OCI-LY3 (cell line): ENCODE data around the gene KLHDC7A.

Source experiments
- EZH2phosphoT487 ChIP-seq: fragments of 200-600 bp; shearing (Covaris generic); IDR thresholded peaks from 2 replicates; pipeline ENCODE4 v1.6.1; 2018; ENCODE audit warnings: antibody characterized with exemption, mixed run types, low read depth
- TF ChIP-seq, protein P1 (sequence below): fragments of 200-600, 300-600 bp; sonication (generic); IDR thresholded peaks from 2 replicates; pipeline ENCODE4 v1.5.1; 2014; ENCODE audit warnings: antibody characterized with exemption, low read length, low read depth

GRCh38 chr1:18486195-18486594 lies 5.5 kb downstream of the KLHDC7A start:
- TF ChIP-seq, protein P1, sequence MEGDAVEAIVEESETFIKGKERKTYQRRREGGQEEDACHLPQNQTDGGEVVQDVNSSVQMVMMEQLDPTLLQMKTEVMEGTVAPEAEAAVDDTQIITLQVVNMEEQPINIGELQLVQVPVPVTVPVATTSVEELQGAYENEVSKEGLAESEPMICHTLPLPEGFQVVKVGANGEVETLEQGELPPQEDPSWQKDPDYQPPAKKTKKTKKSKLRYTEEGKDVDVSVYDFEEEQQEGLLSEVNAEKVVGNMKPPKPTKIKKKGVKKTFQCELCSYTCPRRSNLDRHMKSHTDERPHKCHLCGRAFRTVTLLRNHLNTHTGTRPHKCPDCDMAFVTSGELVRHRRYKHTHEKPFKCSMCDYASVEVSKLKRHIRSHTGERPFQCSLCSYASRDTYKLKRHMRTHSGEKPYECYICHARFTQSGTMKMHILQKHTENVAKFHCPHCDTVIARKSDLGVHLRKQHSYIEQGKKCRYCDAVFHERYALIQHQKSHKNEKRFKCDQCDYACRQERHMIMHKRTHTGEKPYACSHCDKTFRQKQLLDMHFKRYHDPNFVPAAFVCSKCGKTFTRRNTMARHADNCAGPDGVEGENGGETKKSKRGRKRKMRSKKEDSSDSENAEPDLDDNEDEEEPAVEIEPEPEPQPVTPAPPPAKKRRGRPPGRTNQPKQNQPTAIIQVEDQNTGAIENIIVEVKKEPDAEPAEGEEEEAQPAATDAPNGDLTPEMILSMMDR, result no peak
- no peak for TF ChIP-seq EZH2phosphoT487
